HG03196 (cell line): ENCODE data around the gene G2E3.
"Not testable (repeated sequence)": the region's sequence is repeated elsewhere in the genome, so short reads cannot be mapped to it uniquely, and the experiment has no call there.

ENCODE experiments used
- ATAC-seq: cut with Tn5 transposase; IDR thresholded peaks from one replicate; pipeline ENCODE4 v1.9.1; 2021; ENCODE audit not compliant: unreplicated experiment

The G2E3 gene

DNA sequence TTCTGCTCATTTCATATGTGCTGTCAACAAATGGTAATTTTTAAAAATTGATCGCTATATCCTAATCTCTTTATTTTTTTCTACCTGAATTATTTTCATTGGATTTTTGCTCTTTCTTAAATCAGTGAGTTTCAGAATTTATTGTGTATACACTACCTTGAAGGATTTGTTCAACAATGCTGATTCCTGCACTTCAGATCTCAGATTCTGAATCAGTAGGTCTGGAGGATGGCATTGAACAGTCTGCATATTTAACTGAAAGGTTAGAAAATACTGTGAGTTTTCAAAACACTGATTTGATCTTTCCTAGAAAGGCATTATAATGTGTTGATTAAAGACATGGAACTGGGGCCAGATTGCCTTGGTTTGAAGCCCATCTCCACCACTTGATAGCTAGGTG lies 1.6 kb downstream of the G2E3 start:
- no peak for ATAC-seq

DNA sequence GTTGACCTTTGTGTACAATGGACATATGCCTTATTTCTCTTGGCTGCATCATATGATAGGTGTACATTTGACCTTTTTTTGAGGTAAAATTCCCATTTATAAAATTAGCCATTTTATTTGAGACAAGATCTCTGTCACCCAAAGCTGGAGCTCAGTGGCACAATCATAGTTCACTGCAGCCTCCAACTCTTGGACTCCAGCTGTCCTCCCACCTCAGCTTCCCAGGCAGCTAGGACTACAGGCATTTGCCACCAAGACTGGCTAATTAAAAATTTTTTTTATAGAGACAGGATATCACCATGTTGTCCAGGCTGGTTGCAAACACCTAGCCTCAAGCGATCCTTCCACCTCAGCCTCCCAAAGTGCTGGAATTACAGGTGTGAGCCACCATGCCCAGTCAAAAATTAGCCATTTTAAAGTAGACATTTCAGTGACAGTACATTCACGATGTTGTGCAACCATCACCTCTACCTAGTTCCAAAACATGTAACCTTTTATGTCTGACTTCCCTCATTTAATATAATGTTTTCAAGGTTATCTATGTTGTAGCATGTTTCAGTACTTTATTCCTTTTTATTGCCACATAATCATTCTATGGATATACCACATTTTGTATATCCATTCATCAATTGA lies 5.4 kb downstream of the G2E3 start:
- ATAC-seq = no peak

DNA sequence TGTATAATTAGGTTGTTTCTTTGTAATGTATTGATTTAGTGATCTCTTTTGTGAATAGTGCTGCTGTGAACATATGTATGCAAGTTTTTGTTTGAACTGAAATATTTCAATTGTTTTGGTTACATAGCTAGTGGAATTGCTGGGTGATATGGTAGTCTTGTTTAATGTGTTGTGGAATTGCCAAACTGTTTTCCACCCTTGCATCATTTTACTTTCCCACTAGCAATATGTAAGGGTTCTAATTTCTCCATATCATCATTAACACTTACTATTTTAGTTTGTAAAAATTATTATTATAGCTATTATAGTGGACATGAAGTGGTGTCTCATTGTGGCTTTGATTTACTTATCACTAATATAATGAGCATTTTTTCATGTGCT lies 5.9 kb downstream of the G2E3 start:
- no peak for ATAC-seq

DNA sequence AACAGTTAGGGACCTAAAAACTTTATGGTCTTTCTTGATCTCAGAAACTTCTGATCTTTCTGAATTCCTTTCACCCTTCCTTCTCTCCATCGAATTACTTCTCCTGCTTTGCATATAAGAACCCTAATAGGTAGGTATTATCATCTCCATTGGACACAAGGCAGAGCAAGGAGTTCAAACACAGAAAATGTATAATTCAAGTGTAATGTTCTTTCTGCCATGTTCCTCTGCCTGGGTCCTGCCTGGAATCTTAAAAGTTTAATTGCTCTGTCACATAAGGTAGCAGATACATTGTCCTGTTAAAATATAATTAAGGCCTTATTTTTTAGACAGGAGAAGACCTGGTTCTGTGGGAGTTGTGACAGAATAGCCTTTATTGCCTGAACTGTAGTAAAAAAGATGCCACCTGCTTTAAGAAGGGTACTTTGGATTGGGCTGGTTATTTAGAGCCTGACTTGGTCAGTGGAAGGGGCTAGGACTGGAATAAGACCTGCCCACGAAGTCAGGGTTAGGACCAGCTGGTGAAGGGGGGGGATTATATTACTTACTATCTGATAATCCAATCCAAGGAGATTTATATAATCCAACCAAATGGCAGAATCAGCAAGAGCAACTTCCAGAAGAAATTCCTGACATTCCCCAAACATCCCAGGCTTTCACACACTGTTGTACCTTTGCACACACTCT lies 10.4 kb downstream of the G2E3 start:
- no peak for ATAC-seq

DNA sequence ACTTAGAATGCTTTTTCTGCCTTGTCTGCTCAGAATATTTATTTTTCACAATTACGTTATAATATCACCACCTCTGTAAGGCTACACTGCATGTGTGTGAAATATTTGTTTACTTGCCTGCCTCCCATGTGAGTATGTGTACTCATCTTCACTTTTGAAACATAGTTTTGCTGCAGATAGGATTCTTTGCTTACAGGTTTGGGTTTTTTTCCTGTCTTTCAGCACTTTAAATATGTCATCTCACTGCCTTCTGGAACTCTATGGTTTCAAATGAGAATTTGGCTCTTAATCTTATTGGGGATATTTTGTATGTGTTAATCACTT lies 10.9 kb downstream of the G2E3 start:
- ATAC-seq = no peak

DNA sequence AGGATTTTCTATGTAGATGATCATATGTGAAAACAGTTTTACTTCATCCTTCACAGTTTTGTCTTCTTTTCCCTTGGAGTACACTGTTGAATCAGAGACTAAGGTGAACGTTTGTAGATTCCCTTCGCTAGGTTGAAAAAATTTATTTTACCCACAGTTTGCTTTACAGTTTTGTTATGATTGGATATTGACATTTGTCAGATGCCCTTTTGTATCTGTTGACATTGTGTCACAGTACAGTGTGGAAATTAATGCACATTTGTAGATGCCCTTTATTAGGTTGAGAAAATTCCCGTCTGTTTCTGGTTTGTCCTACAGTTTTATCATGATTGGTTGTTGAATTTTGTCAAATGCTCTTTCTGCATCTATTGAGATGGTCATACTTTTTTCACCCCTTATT lies 13.3 kb downstream of the G2E3 start:
- no peak for ATAC-seq

DNA sequence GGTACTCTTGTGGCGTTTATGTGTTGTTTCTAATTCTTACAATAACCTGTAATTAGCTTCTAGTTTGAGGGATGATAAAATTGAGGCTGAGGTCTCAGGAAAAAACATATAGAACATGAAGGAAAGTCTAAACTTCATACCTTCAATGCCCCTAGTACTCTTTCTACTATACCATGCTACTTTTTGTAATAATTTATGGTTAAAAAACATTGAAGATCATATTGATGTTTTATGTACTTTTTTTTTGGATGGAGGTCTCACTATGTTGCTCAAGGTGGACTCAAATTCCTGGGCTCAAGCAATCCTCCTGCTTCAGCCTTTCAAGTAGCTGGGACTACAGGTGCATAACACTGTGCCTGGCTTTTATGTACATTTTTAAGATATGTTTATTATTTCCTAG lies 13.8 kb downstream of the G2E3 start:
- no peak for ATAC-seq

DNA sequence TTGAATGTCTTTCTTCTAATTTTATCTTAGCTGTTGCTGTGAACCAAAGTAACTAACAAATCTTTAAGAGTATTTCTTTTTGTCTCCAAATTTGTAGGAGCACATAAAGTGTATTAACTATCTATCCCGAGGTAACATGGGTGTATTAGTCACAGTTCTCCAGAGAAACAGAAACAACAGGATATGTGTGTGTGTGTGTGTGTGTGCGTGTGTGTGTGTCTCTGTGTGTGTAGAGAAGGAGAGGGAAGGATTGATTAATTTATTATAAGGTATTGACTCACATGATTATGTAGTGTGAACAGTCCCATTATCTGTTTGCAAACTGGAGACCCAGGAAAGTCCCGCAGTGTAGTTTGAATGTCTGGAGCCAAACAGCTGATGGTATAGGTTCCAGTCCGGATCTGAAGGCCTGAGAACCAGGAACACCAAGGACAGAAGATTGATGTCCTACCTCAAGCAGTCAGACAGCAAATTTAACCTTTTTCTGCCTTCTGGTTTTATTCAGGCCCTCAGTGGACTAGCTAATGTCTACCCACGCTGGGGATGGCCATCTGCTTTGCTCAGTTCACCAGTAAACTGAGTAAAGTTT lies 14.4 kb downstream of the G2E3 start:
- no peak for ATAC-seq

DNA sequence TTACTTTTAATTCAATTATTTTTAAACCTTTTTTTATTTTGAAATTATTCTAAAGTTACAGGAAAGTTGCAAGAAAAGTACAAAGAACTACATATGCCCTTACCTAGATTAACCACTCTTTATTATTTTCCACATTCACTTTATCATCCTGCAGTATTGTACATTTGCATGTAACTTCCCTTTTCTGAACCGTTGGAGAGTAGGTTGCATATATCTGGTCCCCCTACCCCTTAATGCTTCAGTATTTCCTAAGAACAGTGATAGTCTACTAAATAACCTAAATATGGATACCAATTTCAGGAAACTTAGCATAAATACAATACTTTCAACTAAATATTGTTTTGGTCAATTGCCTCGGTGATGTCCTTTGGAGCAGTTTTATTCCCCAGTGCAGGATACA lies 15.0 kb downstream of the G2E3 start:
- ATAC-seq = no peak

DNA sequence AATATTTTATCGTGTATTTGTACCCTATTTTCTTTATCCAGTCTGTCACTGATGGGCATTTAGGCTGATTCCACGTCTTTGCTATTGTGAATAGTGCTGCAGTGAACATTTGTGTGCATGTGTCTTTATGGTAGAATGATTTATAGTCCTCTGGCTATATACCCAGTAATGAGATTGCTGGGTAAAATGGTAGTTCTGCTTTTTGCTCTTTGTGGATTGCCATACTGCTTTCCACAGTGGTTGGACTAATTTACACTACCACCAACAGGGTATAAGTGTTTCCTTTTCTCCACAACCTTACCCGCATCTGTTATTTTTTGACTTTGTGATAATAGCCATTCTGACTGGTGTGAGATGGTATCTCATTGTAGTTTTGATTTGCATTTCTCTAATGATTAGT lies 15.8 kb downstream of the G2E3 start:
- ATAC-seq = not testable (repeated sequence)

DNA sequence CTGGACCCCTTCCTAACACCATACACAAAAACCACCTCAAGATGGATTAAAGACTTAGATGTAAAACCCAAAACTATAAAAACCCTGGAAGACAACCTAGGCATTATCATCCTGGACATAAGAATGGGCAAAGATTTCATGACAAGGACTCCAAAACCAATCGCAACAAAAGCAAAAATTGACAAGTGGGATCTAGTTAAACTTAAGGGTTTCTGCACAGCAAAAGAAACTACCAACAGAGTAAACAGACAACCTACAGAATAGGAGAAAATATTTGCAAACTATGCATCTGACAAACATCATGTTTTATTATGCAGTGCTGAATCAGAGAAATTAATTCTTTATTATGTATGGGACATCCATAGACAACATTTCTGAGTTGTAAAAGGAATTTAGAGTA lies 17.4 kb downstream of the G2E3 start:
- ATAC-seq = not testable (repeated sequence)

DNA sequence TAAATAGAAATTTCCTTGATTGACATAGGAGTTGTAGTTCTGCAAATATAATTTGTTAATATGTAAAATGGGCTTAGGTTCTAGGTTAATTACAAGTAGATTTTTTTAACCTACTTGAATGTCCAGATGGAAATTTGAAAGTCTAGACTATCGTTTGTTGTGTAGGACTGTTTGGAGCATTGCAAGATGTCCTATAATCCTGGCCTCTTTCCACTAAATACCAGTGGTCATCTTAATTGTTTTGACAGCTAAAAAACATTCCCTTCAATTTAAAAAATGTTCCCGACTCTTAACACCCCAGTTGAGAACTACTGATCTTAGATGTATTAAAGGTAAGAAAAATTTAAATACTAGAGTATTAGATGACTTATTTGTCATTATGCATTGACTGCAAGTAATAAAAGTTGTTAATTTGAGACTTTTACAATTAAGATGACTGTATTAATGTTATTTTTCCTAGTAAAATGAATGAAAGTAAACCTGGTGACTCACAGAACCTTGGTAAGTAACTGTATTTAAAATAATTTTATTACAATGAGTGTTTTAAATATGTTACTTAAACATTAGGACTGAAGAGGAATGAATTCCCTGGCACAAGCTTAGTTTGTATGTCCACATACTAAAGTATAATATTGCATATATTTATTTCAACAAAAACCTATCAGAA lies 21.8 kb downstream of the G2E3 start:
- ATAC-seq = no peak

DNA sequence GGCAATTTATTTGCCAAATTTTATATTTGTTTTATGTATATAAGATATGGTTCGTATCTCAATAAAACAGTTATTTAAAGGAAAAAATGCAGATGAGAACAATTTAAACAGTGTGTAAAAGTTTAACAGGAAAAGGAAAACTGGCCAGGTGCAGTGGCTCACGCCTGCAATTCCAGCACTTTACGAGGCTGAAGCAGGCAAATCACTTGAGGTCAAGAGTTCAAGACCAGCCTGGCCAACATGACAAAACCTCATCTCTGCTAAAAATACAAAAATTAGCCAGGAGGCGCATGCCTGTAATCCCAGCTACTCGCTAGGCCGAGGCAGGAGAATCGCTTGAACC lies 22.3 kb downstream of the G2E3 start:
- no peak for ATAC-seq

DNA sequence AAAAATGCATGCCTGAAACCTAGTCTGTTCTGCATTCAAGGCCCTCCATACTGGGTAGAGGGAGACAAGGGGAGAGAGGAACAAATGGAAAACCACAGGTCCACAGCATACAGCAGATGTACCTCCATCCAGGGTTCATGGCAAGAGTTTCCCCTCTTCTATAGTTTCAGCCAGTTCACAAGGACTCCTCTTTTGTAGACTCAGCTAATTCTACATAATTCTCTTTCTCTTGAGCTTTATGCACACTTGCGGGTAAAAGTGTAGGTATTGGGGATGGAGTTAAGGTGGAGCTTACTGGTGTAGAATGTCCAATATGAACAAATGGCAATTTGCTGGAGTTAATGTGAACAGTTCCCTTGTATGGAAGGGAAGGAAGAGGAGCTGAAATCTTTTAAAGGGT lies 23.4 kb downstream of the G2E3 start:
- no peak for ATAC-seq

DNA sequence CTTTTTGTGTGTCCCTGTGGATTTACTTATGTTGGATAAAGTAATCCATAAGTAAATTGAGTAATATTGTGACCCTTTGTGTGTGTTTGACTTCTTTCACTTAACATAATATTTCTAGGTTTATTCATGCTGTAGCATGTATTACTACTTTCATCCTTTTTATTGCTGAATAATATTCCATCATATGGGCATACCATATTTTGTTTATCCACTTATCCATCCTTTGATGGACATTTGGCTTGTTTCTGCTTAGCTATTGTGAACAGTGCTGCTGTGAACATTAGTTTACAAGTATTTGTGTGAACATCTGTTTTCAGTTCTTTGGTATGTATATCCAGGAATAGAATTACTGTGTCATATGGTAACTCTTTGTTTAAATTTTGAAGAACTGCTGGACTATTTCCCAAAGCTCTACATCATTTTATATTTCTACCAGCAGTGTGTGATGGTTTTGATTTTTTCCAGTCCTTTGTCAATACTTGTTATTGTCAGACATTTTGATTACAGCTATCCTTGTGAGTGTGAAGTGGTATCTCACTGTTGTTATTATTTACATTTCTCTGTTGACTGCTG lies 25.2 kb downstream of the G2E3 start:
- no peak for ATAC-seq

DNA sequence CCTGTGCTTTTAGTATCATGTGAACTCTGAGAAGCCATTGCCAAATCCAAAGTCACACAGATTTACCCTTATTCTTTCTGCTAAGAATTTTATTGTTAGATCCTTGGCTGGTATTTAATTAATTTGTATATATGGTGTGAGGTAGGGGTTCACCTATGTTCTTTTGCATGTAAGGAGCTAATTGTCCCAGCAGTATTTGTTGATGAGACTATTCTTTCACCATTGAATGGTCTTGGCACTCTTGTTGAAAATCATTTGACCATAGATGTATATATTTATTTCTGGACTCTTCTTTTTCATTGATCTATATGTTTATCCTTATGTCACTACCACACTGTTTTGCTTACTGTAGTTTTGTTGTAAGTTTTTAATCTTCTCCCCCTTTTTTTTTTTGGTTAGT lies 26.2 kb downstream of the G2E3 start:
- ATAC-seq = no peak

DNA sequence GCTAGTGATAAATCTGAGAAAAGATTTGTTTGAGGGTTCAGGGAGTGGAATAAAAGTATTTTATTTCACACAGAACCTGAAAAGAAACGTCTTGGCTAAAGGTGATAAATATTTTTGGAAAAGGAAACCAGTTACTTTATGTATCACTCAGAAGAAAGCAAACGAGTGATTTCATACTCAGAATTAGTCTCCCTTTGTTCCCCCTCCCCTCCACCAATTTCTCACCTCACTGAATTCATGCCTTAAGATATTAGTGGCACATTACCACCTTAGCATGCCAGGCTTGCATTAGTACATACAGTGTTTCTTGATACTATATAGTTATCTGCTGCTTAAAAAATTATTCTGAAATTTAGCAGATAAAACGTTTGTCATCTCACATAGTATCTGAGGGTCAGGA lies 28.2 kb downstream of the G2E3 start:
- no peak for ATAC-seq

DNA sequence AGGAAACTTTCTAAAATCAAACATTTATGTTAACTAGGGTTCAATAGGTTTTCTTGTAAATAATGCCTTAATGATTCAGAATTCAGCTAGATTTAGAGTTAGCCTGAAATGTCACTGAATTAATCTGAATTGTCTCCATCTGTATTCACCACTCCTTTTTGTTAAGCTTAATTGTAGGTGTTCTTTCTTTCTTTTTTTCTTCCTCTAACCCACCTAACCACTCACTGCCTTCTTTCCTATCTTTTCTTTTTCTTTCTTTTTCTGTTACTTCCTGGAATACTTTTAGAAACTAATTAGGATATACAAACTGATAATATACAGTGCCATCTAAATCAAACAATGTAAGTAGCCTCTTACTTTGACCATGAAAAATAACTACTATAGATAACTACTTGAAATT lies 29.9 kb downstream of the G2E3 start:
- ATAC-seq = no peak

DNA sequence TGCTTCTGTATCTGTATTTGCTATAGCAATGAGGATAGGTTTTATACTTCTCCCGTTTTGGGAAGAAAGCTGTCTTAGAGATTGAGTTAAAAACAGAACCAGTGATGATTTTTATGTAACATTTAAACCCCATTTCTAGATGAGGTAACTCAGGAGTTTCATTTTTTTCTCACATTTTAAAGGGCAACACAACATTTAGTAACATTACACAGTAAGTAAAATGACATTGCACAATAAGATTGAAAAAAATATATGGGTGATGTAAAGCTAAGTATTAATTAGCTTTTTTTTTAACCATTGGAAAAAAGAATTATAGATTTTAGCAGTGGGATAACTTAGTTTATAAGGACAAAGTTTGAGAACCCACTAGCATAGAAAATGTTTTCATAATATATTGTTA lies 38.0 kb downstream of the G2E3 start:
- no peak for ATAC-seq

DNA sequence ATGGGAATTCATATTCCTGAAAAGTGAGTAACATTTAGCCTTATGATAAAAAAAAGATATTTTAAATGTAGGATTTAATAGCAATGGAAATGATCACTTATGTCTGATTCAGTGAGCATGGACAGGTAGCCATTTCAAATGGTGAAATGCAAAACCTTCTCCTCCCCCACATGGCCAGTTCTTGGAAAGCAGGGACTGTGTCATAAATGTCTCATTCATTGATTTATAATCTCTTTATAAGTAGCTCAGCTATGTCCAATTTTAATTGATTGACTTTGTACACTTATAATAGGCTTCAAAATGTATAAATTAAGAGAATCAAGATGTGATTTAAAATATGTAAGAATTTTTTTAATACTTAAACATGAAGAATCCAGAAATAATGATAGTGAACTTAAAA lies 38.5 kb downstream of the G2E3 start:
- no peak for ATAC-seq

DNA sequence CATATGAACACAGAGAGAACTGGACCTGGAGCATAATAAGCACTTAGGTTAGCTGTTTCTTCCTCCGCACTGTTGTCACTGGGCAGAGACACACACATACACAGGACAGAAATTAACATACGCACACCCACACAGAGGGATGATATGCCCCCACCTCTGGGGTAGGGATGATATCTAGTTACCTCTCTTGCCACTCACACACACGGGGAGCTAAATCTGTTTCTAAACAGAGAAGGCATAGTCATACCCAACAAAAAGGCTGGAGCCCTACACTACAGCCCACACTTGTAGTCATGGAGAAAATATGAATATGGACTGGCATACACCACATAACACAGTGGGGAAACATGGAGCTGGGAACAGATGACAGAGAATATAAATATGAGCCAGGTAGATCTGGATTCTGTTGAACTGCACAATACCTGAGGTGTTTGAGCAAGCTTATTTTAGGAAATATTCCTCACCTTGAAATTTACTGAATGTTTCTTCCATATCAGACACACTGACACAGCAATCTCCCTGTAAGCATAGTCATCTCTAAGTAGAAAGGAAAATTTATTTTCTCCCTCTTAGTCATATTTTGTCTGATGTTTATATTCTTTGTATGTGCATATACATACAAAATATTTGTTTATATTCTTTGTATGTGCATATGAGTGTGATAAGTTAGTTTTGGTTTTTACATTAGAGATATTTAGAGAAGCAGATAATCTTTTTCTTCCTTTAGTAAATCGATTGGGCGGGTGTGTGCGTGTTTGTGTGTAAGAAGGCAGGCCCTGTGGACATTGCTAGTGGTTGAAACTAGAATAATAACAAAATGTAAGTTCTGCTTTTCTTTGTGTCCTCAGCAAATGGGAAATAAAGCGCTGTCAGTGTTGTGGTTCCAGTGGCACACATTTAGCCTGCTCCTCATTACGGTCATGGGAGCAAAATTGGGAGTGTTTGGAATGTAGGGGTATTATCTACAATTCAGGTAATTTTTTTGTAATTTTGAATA lies 42.3 kb downstream of the G2E3 start:
- no peak for ATAC-seq
